H1 (cell line): ENCODE measurements around the gene AGAP1. TPM values are rescaled to one million over a fixed set of nuclear protein-coding genes. Genes with fewer than 3 reads are reported as not detected.

Experiments
- CTCF ChIA-PET: fragments of 300-600 bp; sonication (Branson Sonifier 250); formaldehyde crosslinking; loops from one replicate; lab custom pipeline; 2021; ENCODE audit not compliant: partially characterized antibody; lab: Charles Lee
- POLR2A ChIA-PET: fragments of 300-600 bp; sonication (Branson Sonifier 250); formaldehyde crosslinking; loops from one replicate; lab custom pipeline; 2021; ENCODE audit warnings: inconsistent platforms; ENCODE audit not compliant: partially characterized antibody; lab: Charles Lee
- DNase-seq, 2 experiments: peaks; one replicate each; pipeline versions ENCODE4 v3.0.0 to v3.0.0-alpha.2; 2010 to 2022; ENCODE audit warnings: low spot score in 2 of 2, low read depth in 1 of 2, mixed read lengths in 1 of 2
- FAIRE-seq: peaks from 2 replicates; lab custom pipeline; 2011; peaks lifted over from hg19 to GRCh38; lab: Jason Lieb, UNC
- H2AFZ ChIP-seq: 2 replicates; pipeline ENCODE4 v1.8.1; 2012; ENCODE audit warnings: low read length, inconsistent platforms
- H2AK5ac ChIP-seq: 2 replicates; pipeline ENCODE4 v1.6.1; 2013; ENCODE audit warnings: low read depth, low read length
- H2BK120ac ChIP-seq: replicated peaks from 2 replicates; pipeline ENCODE3; 2013; ENCODE audit warnings: low read depth, low read length, inconsistent platforms
- H2BK12ac ChIP-seq: 2 replicates; pipeline ENCODE4 v1.6.1; 2013; ENCODE audit warnings: low read depth, low read length
- H2BK15ac ChIP-seq: 2 replicates; pipeline ENCODE4 v1.6.1; 2013; ENCODE audit warnings: low read length
- H2BK20ac ChIP-seq: 2 replicates; pipeline ENCODE4 v1.6.1; 2013; ENCODE audit warnings: low read length
- H2BK5ac ChIP-seq: 2 replicates; pipeline ENCODE4 v1.6.1; 2013; ENCODE audit warnings: low read depth, low read length
- H3K14ac ChIP-seq: 2 replicates; pipeline ENCODE4 v1.6.1; 2013; ENCODE audit warnings: inconsistent platforms; ENCODE audit not compliant: insufficient read length
- H3K18ac ChIP-seq: 2 replicates; pipeline ENCODE4 v1.6.1; 2013; ENCODE audit warnings: low read length; ENCODE audit errors: extremely low read depth
- H3K23ac ChIP-seq: 2 replicates; pipeline ENCODE4 v1.6.1; 2013; ENCODE audit warnings: inconsistent platforms; ENCODE audit not compliant: insufficient read length
- H3K23me2 ChIP-seq: 2 replicates; pipeline ENCODE4 v1.6.1; 2013; ENCODE audit warnings: low read depth, low read length
- H3K27ac ChIP-seq: 2 replicates; pipeline ENCODE4 v1.6.1; 2011; ENCODE audit warnings: low read depth, low read length, inconsistent platforms
- H3K27me3 ChIP-seq, 4 experiments: replicated peaks in 1 of 4; 1 replicate in 1 of 4; 2 replicates in 3 of 4; pipeline versions ENCODE4 v1.6.1 to v1.8.1; 2011 to 2013; ENCODE audit warnings: low read length in 3 of 4, mild to moderate bottlenecking in 3 of 4, inconsistent platforms in 2 of 4, mixed read lengths in 2 of 4, moderate library complexity in 1 of 4; ENCODE audit not compliant: control insufficient read depth in 3 of 4, insufficient read depth in 3 of 4; ENCODE audit errors: extremely low read depth in 1 of 4
- H3K36me3 ChIP-seq, 4 experiments: 2 replicates each; pipeline versions ENCODE4 v1.6.1 to v1.8.1; 2011 to 2013; ENCODE audit warnings: mild to moderate bottlenecking in 4 of 4, low read length in 3 of 4, moderate library complexity in 2 of 4, control low read depth in 1 of 4, inconsistent platforms in 1 of 4; ENCODE audit not compliant: insufficient read depth in 4 of 4, control insufficient read depth in 2 of 4
- H3K4ac ChIP-seq: replicated peaks from 2 replicates; pipeline ENCODE3; 2013; ENCODE audit warnings: low read length, low read depth, mixed read lengths, inconsistent platforms; ENCODE audit not compliant: insufficient read length
- H3K4me1 ChIP-seq, 4 experiments: replicated peaks in 1 of 4; 1 replicate in 1 of 4; 2 replicates in 3 of 4; pipeline versions ENCODE4 v1.6.1 to v1.8.1; 2011 to 2013; ENCODE audit warnings: low read length in 3 of 4, inconsistent platforms in 2 of 4, mixed read lengths in 1 of 4; ENCODE audit not compliant: insufficient read depth in 4 of 4, control insufficient read depth in 3 of 4
- H3K4me2 ChIP-seq, 2 experiments: 2 replicates each; pipeline versions ENCODE4 v1.6.1 to v1.8.1; 2011 to 2013; ENCODE audit warnings: low read depth in 2 of 2, low read length in 2 of 2, control low read depth in 1 of 2, inconsistent platforms in 1 of 2, mild to moderate bottlenecking in 1 of 2; ENCODE audit not compliant: insufficient read depth in 1 of 2
- H3K4me3 ChIP-seq, 4 experiments: fragments of 200-600, 300-600 bp in 1 of 4; sonication (generic), shearing (Covaris generic), sonication (Bioruptor Twin) in 1 of 4; 2 replicates each; pipeline versions ENCODE4 v1.5.1 to v1.8.1; 2011 to 2016; ENCODE audit warnings: low read length in 4 of 4, low read depth in 3 of 4, control low read depth in 2 of 4, inconsistent platforms in 2 of 4, mild to moderate bottlenecking in 2 of 4, mixed read lengths in 1 of 4, moderate library complexity in 1 of 4; ENCODE audit not compliant: insufficient read depth in 2 of 4; ENCODE audit errors: extremely low read depth in 1 of 4
- H3K56ac ChIP-seq: replicated peaks from 2 replicates; pipeline ENCODE3; 2013; ENCODE audit warnings: low read depth, mild to moderate bottlenecking, mixed read lengths, low read length, inconsistent platforms; ENCODE audit not compliant: insufficient read length
- H3K79me1 ChIP-seq: 2 replicates; pipeline ENCODE4 v1.6.1; 2013; ENCODE audit warnings: low read depth, low read length, control low read depth
- H3K79me2 ChIP-seq, 2 experiments: 2 replicates each; pipeline versions ENCODE4 v1.6.1 to v1.8.1; 2012 to 2013; ENCODE audit warnings: low read length in 2 of 2, mild to moderate bottlenecking in 2 of 2, inconsistent platforms in 1 of 2; ENCODE audit not compliant: insufficient read depth in 2 of 2, control insufficient read depth in 1 of 2
- H3K9ac ChIP-seq, 4 experiments: replicated peaks in 1 of 4; 1 replicate in 1 of 4; 2 replicates in 3 of 4; pipeline versions ENCODE4 v1.6.1 to v1.8.1; 2011 to 2013; ENCODE audit warnings: low read depth in 3 of 4, low read length in 3 of 4, control low read depth in 2 of 4, mild to moderate bottlenecking in 2 of 4, moderate library complexity in 2 of 4, inconsistent platforms in 1 of 4; ENCODE audit errors: extremely low read depth in 1 of 4
- H3K9me3 ChIP-seq, 2 experiments: 2 replicates each; pipeline versions ENCODE4 v1.6.1 to v1.8.1; 2012 to 2013; ENCODE audit warnings: mild to moderate bottlenecking in 2 of 2, moderate library complexity in 2 of 2, control low read depth in 1 of 2, inconsistent platforms in 1 of 2, low read depth in 1 of 2, low read length in 1 of 2, mixed read lengths in 1 of 2; ENCODE audit not compliant: insufficient read depth in 2 of 2
- H4K20me1 ChIP-seq, 2 experiments: replicated peaks in 1 of 2; 2 replicates each; pipeline versions ENCODE3 to v1.8.1; 2011 to 2013; ENCODE audit warnings: inconsistent platforms in 2 of 2, low read length in 2 of 2, mild to moderate bottlenecking in 1 of 2; ENCODE audit not compliant: insufficient read depth in 2 of 2, control insufficient read depth in 1 of 2
- H4K5ac ChIP-seq: 2 replicates; pipeline ENCODE4 v1.6.1; 2013; ENCODE audit warnings: low read length, low read depth, mixed read lengths, inconsistent platforms; ENCODE audit not compliant: insufficient read length
- H4K8ac ChIP-seq: 2 replicates; pipeline ENCODE4 v1.8.0; 2013; ENCODE audit warnings: mild to moderate bottlenecking, moderate library complexity, low read length, inconsistent platforms; ENCODE audit not compliant: insufficient read depth; ENCODE audit errors: extremely low read depth
- H4K91ac ChIP-seq: replicated peaks from 2 replicates; pipeline ENCODE3; 2013; ENCODE audit warnings: low read length, mixed read lengths, inconsistent platforms; ENCODE audit not compliant: insufficient read length
- CTBP2 ChIP-seq: IDR thresholded peaks from 2 replicates; pipeline ENCODE4 v1.7.0; 2011; ENCODE audit warnings: borderline replicate concordance, mild to moderate bottlenecking, moderate library complexity, mixed read lengths, low read length; ENCODE audit not compliant: insufficient read depth, insufficient read length
- EZH2 ChIP-seq: fragments of 200-600 bp; sonication (generic); IDR thresholded peaks from 2 replicates; pipeline ENCODE4 v1.7.1; 2012; ENCODE audit warnings: low read depth, mild to moderate bottlenecking, moderate library complexity, low read length, inconsistent platforms; ENCODE audit not compliant: severe bottlenecking
- RNF2 ChIP-seq: fragments of 200-900, 300-1000 bp; sonication (generic); IDR thresholded peaks from 2 replicates; pipeline ENCODE4 v1.7.1; 2016; ENCODE audit warnings: borderline replicate concordance, low read depth, mild to moderate bottlenecking, antibody characterized with exemption, low read length; ENCODE audit not compliant: poor library complexity, severe bottlenecking; ENCODE audit errors: missing control alignments
- RXRA ChIP-seq: IDR thresholded peaks from 2 replicates; pipeline ENCODE4 v1.6.1; 2011; ENCODE audit warnings: low read depth, mild to moderate bottlenecking, low read length, moderate library complexity; ENCODE audit not compliant: insufficient read depth
- SUZ12 ChIP-seq: fragments of 200-600 bp; sonication (generic); IDR thresholded peaks from 2 replicates; pipeline ENCODE4 v1.6.1; 2012; ENCODE audit warnings: mild to moderate bottlenecking, inconsistent platforms, low read length, moderate library complexity, mixed read lengths
- WGBS, 2 experiments: shearing (Covaris generic) in 1 of 2; methylation state at CpG; one replicate each; pipeline versions ENCODE4 v1.1.6 to v1.1.7; 2013 to 2015; ENCODE audit warnings: low lambda C conversion rate in 2 of 2, mixed read lengths in 2 of 2, inconsistent platforms in 1 of 2, low coverage in 1 of 2, missing lambda C conversion rate in 1 of 2; ENCODE audit not compliant: insufficient replicate concordance in 2 of 2, insufficient coverage in 1 of 2, insufficient read length in 1 of 2; ENCODE audit errors: extremely low coverage in 1 of 2, missing lambda C conversion rate in 1 of 2; 5-methylcytosine and 5-hydroxymethylcytosine counted together
- polyA plus RNA-seq, 7 experiments: library from polyadenylated mRNA; depleted of rRNA in 3 of 7; stranded (reverse) in 5 of 7; unstranded in 2 of 7; fragments of >200 nt in 5 of 7; fragments of 200-250 nt in 2 of 7; gene quantifications; 1 replicate in 5 of 7; 2 replicates in 1 of 7; 4 replicates in 1 of 7; pipeline versions ENCODE4 v1.2.1 to v1.2.3, GENCODE V29; 2011 to 2013; ENCODE audit warnings: missing spikeins in 2 of 7, mixed read lengths in 2 of 7
- total RNA-seq: library from RNA; stranded (reverse); fragmentation: NEBNext Ultra II Directional; extraction: Animal tissue kit (Norgen Biotek cat#: 25700); gene quantifications from 2 replicates; pipeline ENCODE4 v1.2.1, GENCODE V29; 2021

Gene AGAP1
- total and polyA plus RNA-seq, 2 of the 8 experiments (the other 6 are each of a cell fraction or from before 2014, with no cell fraction given), result 18.1 to 39.4 TPM

GRCh38 chr2:236173729-236174607 lies 680.1 kb downstream of the AGAP1 start:
- TF ChIP-seq EZH2, result peak; percentile 32
- no peak for TF ChIP-seq CTBP2
- peak; percentile 52 for TF ChIP-seq RNF2
- no peak for TF ChIP-seq RXRA
- TF ChIP-seq SUZ12, result peak; percentile 1; the same call in 1 of the 2 replicates
- Histone ChIP-seq H3K18ac (peak overlapping the region; percentile 65; the same call in 1 of the 2 replicates), H3K14ac (no peak overlapping the region), H2BK20ac (peak overlapping the region; percentile 95; the same call in 1 of the 2 replicates), H3K27me3 (peaks cover 75 to 93% (median 87%) of the 10 kb centered on the region in 4 experiments), H2AFZ (no peak overlapping the region), H3K4me1 (peaks cover 17 to 56% (median 34%) of the 10 kb centered on the region in 4 experiments), H3K4me2 (peak overlapping the region; percentile 56 to 59), H2AK5ac (no peak overlapping the region), H4K20me1 (peaks cover 17 to 20% of the 10 kb centered on the region in 2 experiments), H2BK5ac (no peak overlapping the region), H3K79me2 (no peaks in the 10 kb centered on the region), H4K91ac (no peak overlapping the region), H4K8ac (no peak overlapping the region), H3K56ac (no peak overlapping the region), H3K36me3 (peaks cover 0 to 2% (median 0%) of the 10 kb centered on the region in 4 experiments; a peak in 1 of 8 replicates), H3K27ac (no peak overlapping the region), H3K79me1 (no peaks in the 10 kb centered on the region), H3K23me2 (peaks cover 12% of the 10 kb centered on the region; the same call in 1 of the 2 replicates), H2BK120ac (no peak overlapping the region), H3K4me3 (peak overlapping the region in 2 of 4 experiments; percentile 6 to 46; a peak in 4 of 8 replicates), H3K23ac (no peak overlapping the region), H4K5ac (no peak overlapping the region), H3K9me3 (no peaks in the 10 kb centered on the region), H3K9ac (no peak overlapping the region), H2BK12ac (peak overlapping the region; percentile 22; the same call in 1 of the 2 replicates), H3K4ac (no peak overlapping the region), H2BK15ac (no peak overlapping the region)
- POLR2A ChIA-PET, result interaction anchor here (0.9 to 2.3 kb wide), 5 partner anchors 11 to 64 kb away, joined by 3 to 5 read pairs (median 4); no protein-coding TSS in a partner anchor
- WGBS, 2 experiments, result 10% methylated on average over 20 of the region's 23 CpGs; no CpG with 5 or more reads in 1 of the 2 experiments
- CTCF ChIA-PET, result interaction anchor here (1.0 to 5.1 kb wide), 5 partner anchors 9 to 395 kb away, joined by 3 to 44 read pairs (median 4); no protein-coding TSS in a partner anchor
- DNase-seq (peak in 1 of 2 experiments; percentile 53), FAIRE-seq (no peak)
